Central memory CD8-positive, alpha-beta T cell (primary cell): ENCODE measurements around the gene CPT1B.

ENCODE experiments used
- ATAC-seq: fragments of 150-1000 bp; cut with Tn5 transposase; replicated peaks from 2 replicates; pipeline ENCODE4 v1.10.0; 2022; ENCODE audit warnings: mild to moderate bottlenecking, moderate FRiP score, moderate number of reproducible peaks; ENCODE audit not compliant: poor library complexity, severe bottlenecking; ENCODE audit errors: extremely low read depth
- DNase-seq, 2 donors: peaks; one replicate each; pipeline ENCODE4 v3.0.0; 2021; ENCODE audit warnings: low spot score in 2 of 2
- H3K27ac Mint-ChIP-seq: one replicate; pipeline ENCODE4 v1.8.0; 2022; ENCODE audit warnings: low read depth, mild to moderate bottlenecking, moderate library complexity, mixed read lengths
- H3K27me3 Mint-ChIP-seq: one replicate; pipeline ENCODE4 v1.8.0; 2022; ENCODE audit warnings: mixed read lengths
- H3K36me3 Mint-ChIP-seq: one replicate; pipeline ENCODE4 v1.8.0; 2022; ENCODE audit warnings: mild to moderate bottlenecking, moderate library complexity, mixed read lengths; ENCODE audit not compliant: insufficient read depth
- H3K4me1 Mint-ChIP-seq: one replicate; pipeline ENCODE4 v1.8.0; 2022; ENCODE audit warnings: mixed read lengths
- H3K4me3 Mint-ChIP-seq: one replicate; pipeline ENCODE4 v1.8.0; 2022; ENCODE audit warnings: mild to moderate bottlenecking, moderate library complexity, mixed read lengths
- H3K9me3 Mint-ChIP-seq: one replicate; pipeline ENCODE4 v1.8.0; 2022; ENCODE audit warnings: mixed read lengths

The CPT1B gene

GRCh38 chr22:50577987-50578775 is at the start of gene CPT1B:
Gene CPT1B, minus strand, starts transcription at chr22:50578427. Its CDS starts 512 bp downstream, at chr22:50577915.
- Mint-ChIP-seq H3K36me3 (peaks cover 12% of the 10 kb centered on the region), H3K4me3 (no peak within 1 kb of the TSS), H3K4me1 (peaks cover 8% of the 10 kb centered on the region), H3K27ac (no peak within 1 kb of the TSS), H3K9me3 (no peaks in the 10 kb centered on the region), H3K27me3 (no peaks in the 10 kb centered on the region)
- DNase-seq (no peak), ATAC-seq (no peak)

DNA sequence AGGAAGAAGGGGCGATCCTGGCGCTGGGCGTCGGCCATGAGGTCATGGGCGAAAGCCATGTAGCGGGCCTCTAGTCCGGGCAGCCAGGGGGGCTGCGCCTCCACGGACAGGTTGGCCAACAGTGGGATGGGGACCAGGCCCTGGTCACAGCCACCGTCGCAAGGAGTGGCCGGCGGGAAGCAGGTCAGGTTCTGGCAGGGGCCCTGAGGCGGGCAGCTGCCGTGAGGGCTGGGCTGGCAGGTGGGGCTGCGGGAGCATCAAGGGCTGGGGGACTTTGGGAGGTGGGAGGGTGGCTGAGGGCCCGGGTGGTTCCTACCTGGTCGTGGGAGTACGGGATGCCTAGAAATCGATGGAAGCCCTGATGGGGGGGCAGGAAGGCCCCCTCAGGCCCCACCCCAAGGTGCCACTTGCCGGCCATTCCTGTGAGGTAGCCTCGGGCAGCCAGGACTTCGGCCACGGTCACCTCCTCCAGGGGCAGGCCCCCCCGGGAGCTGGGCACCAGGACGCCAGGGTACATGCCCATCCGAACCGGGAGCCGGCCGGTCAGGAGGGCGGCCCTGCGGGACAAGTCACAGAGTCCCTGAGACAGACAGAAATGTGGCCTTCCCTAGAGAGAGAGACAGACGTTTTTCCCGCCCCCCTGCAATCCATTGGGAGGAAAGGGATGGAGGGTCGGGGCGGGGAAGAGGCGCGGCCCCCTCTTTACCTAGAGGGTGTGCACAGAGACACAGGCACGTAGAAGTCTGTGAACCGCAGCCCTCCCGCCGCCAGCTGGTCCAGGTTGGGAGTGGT is 48.8 kb upstream of the CPT1B start:
- Mint-ChIP-seq H3K9me3 (no peaks in the 10 kb centered on the region), H3K36me3 (peaks cover 14% of the 10 kb centered on the region), H3K27ac (peak overlapping the region; percentile 82), H3K4me3 (peak overlapping the region; percentile 74), H3K4me1 (peaks cover 30% of the 10 kb centered on the region), H3K27me3 (no peaks in the 10 kb centered on the region)
- ATAC-seq (no peak), DNase-seq (no peak)

GRCh38 chr22:50626314-50626849 is 48.2 kb upstream of the CPT1B start:
- Mint-ChIP-seq H3K4me3 (peak overlapping the region; percentile 74), H3K27ac (peak overlapping the region; percentile 70), H3K4me1 (peaks cover 37% of the 10 kb centered on the region), H3K36me3 (peaks cover 14% of the 10 kb centered on the region), H3K27me3 (no peaks in the 10 kb centered on the region), H3K9me3 (no peaks in the 10 kb centered on the region)
- ATAC-seq (no peak), DNase-seq (no peak)

DNA sequence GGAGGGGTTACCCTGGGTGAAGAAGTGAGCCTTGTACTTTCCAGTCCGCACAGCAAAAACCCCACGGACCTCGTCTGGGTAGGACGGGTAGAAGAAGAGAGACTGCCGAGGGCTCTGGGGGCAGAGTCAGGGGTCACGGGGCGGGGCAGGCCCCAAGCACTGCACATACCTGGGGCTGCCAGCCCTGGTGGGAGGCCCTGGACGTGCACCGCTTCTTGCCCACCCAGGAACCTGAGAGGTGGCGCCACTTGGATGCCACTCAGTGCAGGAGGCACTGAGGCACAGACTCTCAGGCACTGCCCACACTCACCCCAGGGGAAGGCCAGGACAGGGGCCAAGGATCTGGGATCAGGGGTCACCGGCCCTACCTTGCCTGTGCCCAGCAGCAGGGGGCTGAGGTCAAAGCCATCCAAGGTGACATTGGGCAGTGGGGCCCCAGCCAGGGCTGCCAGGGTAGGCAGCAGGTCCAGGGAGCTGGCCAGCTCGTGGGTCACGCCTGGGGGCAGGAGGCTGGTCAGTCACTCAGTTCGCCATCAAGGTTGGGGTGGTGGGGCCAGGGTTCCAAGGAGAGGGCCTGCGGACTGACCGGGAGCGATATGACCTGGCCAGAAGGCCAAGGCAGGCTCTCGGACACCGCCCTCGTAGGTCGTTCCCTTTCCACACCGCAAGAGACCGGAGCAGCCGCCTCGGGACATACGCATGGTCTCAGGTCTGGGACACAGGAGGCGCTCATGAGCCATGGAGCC is 47.5 kb upstream of the CPT1B start:
- DNase-seq = peak in 1 of 2 donors; percentile 9
- no peaks in the 10 kb centered on the region for H3K27me3 Mint-ChIP-seq
- ATAC-seq = no peak
- peak overlapping the region; percentile 19 for H3K4me3 Mint-ChIP-seq
- peaks cover 17% of the 10 kb centered on the region for H3K36me3 Mint-ChIP-seq
- no peaks in the 10 kb centered on the region for H3K9me3 Mint-ChIP-seq
- no peak overlapping the region for H3K27ac Mint-ChIP-seq
- peaks cover 44% of the 10 kb centered on the region for H3K4me1 Mint-ChIP-seq

DNA sequence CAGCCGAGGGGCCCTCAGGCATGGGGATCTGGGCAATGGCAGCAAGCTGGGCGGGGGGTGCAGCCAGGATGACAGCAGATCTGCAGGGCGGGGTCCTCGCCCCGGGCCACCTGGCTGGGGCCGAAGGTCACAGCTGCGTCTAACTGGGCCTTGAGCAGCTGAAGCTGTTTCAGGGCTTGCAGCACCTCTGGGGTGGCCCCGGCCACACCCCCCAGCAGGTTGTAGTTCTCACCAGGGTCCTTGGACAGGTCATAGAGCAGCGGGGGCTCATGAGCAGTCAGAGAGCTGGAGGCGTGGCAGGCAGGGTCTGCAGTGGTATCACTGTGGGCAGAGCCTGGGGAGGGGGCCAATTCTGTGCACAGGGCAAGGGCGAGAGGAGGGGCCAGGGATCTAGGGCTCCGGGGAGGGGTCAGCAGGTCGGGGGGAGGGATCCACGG is 46.9 kb upstream of the CPT1B start:
- Mint-ChIP-seq H3K4me1 (peaks cover 49% of the 10 kb centered on the region), H3K27me3 (no peaks in the 10 kb centered on the region), H3K4me3 (peak overlapping the region; percentile 19)

DNA sequence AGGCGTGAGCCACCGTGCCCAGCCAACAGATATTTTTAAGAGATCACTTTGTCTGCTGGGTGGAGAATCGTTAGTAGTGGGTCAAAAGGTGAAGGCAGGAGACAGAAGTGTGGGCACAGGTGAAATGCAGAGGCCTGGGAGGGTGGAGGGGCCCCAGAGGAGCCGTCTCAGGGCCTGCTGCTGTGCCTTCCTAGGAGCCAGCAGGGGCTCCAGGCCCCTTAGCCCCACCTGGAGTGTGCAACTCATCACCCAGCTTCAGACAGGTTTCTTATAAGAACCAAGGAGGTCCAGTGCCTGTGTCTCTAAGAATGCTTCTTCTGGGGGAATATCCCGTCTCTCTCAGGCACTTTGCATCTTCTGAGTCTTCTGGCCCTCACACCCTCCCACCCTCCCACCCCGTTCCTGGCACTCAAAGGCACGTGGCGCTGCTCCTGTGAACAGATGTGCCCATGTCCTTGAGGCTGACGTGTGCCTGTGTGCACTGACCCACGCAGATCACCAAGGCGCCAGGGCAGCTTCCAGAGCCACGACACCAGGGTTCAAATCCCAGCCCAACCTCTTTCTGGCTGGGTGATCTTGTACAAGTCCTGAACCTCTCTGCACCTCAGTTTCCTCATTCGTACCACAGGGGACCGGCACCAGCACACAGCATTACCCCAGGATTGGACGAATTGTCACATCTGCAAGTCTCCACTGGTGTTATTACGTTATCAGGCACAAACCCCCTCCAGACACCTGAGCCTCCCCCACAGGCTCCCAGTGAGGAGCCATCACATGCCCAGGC is 46.3 kb upstream of the CPT1B start:
- H3K4me3 Mint-ChIP-seq = peak overlapping the region; percentile 19
- H3K4me1 Mint-ChIP-seq = peaks cover 45% of the 10 kb centered on the region
- ATAC-seq (no peak), DNase-seq (peak in 1 of 2 donors; percentile 8)
- no peak overlapping the region for H3K27ac Mint-ChIP-seq
- no peaks in the 10 kb centered on the region for H3K9me3 Mint-ChIP-seq
- H3K36me3 Mint-ChIP-seq = peaks cover 15% of the 10 kb centered on the region
- H3K27me3 Mint-ChIP-seq = no peaks in the 10 kb centered on the region

More for the DNA sequence above, 46.9 kb upstream of the CPT1B start:
- Mint-ChIP-seq H3K27ac (no peak overlapping the region), H3K9me3 (no peaks in the 10 kb centered on the region), H3K36me3 (peaks cover 16% of the 10 kb centered on the region)
- ATAC-seq (no peak), DNase-seq (peak in 1 of 2 donors; percentile 9)

DNA sequence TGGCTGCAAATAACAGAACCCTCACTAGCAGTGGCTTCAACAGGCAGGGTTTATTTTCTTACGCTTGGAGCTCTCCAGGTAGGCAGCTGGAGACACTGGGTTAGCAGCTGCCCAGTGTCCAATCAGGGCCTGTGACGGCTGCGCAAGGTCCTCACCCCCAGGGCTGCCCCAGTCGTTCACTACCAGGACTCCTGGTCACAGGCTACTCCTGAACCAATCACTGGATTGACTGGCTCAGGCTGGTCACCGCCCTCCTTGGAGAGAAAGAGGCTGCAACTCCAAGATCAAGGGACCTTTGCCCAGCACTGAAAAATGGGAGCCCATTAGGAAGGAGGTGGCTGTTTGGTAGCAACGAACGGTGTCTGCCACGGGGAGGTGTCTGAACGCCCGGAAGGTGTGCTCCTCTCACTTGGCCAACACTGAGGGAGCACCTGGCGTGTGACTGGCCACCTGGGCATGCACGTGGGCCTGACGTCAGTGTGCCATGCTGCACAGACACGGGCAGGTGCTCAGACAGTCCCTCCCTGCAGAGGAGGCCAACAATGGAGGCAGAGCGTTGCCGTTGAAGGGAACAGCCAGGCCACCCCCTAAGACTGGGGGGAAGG is 44.6 kb upstream of the CPT1B start:
- Mint-ChIP-seq H3K4me1 (peaks cover 36% of the 10 kb centered on the region), H3K36me3 (peaks cover 9% of the 10 kb centered on the region), H3K4me3 (peak overlapping the region; percentile 83), H3K9me3 (no peaks in the 10 kb centered on the region), H3K27ac (peak overlapping the region; percentile 90), H3K27me3 (no peaks in the 10 kb centered on the region)
- ATAC-seq (no peak), DNase-seq (no peak)

GRCh38 chr22:50621948-50622722 is 43.9 kb upstream of the CPT1B start:
- Mint-ChIP-seq H3K27ac (peak overlapping the region; percentile 90), H3K36me3 (peaks cover 5% of the 10 kb centered on the region), H3K27me3 (no peaks in the 10 kb centered on the region), H3K4me3 (peak overlapping the region; percentile 83), H3K9me3 (no peaks in the 10 kb centered on the region), H3K4me1 (peaks cover 36% of the 10 kb centered on the region)
- no peak for ATAC-seq
- DNase-seq = peak in 1 of 2 donors; percentile 25

DNA sequence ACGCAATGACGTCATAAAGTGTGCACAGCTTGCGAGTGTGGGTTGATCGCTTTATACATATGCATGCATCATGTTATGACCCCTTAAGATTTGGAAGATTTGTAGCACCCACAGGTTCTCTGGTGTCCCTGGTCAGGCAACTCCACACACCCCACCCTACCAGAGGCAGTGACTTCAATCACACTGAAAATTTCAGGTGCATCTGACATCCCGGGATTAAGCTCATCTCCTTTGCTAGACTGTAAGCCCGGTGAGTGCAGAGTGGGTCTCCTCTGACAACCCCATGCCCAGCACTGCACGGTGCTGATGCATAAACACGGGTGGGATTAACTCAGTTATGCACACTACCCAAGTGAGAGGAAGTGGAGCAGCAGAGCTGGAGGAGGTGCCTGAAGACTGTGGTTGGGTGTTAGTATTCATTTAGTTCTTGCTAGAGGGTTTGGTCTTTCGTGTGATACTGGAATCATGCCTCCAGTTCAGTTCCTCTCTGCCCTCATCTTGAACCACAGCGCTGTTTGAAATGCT is 43.2 kb upstream of the CPT1B start:
- H3K36me3 Mint-ChIP-seq = peaks cover 5% of the 10 kb centered on the region

GRCh38 chr22:50620593-50621355 is 42.5 kb upstream of the CPT1B start:
- Mint-ChIP-seq H3K4me3 (peak overlapping the region; percentile 83), H3K36me3 (peaks cover 5% of the 10 kb centered on the region), H3K4me1 (peaks cover 30% of the 10 kb centered on the region), H3K27me3 (no peaks in the 10 kb centered on the region), H3K9me3 (no peaks in the 10 kb centered on the region), H3K27ac (peak overlapping the region; percentile 90)
- DNase-seq (peak; percentile 57 to 70), ATAC-seq (peak; percentile 69)

More for the DNA sequence above, 43.2 kb upstream of the CPT1B start:
- H3K9me3 Mint-ChIP-seq = no peaks in the 10 kb centered on the region
- peak; percentile 27 to 55 for DNase-seq
- H3K27me3 Mint-ChIP-seq = no peaks in the 10 kb centered on the region
- peaks cover 32% of the 10 kb centered on the region for H3K4me1 Mint-ChIP-seq
- H3K4me3 Mint-ChIP-seq = peak overlapping the region; percentile 83
- H3K27ac Mint-ChIP-seq = peak overlapping the region; percentile 90
- peak; percentile 62 for ATAC-seq
